Left ventricle myocardium superior (tissue), 1 donor: ENCODE data around the gene TTC8. TPM values are rescaled to one million over a fixed set of nuclear protein-coding genes. Genes with fewer than 3 reads are reported as not detected.

Experiments
- ATAC-seq: fragments of 200-7000 bp; cut with Tn5 transposase; one replicate; pipeline ENCODE4 v1.9.1; 2020; ENCODE audit warnings: mild to moderate bottlenecking, moderate library complexity
- DNase-seq: peaks from one replicate; pipeline ENCODE4 v3.0.0-alpha.2; 2020
- intact Hi-C: fragments of 100-400 bp; cut with micrococcal nuclease; formaldehyde crosslinking; loops from one replicate; pipeline ENCODE4 v1.11.0; 2022
- total RNA-seq: library from RNA; stranded (reverse); fragmentation: NEBNext Ultra II Directional; extraction: Animal tissue kit (Norgen Biotek cat#: 25700); gene quantifications from one replicate; pipeline ENCODE4 v1.2.1, GENCODE V29; 2021
- donor health status: DM: no; HTN: yes; CAD: no; lungs with severe emphysema.

TTC8 gene
- total RNA-seq, 1 donor from 2014 or later, result 4.1 TPM

- intact Hi-C loops, result no loop called here
- ATAC-seq (no peak), DNase-seq (no peak)
Observed at GRCh38 chr14:88911809-88912208, 87.4 kb downstream of the TTC8 start.

GRCh38 chr14:88914956-88915355, 90.5 kb downstream of the TTC8 start:
- ATAC-seq, result no peak
- DNase-seq, result no peak
- intact Hi-C loops, result no loop called here

GRCh38 chr14:88919502-88919901, 95.1 kb downstream of the TTC8 start:
- no peak for ATAC-seq
- intact Hi-C loops, result no loop called here
- DNase-seq, result no peak

Other genes with a start within 250 kb of the TTC8 start
- gene EML5, start 31.7 kb upstream of the TTC8 start, total RNA-seq, result 0.25 TPM